ENCODE results near the gene CAP1. TPM values are rescaled to one million over a fixed set of nuclear protein-coding genes. Genes with fewer than 3 reads are reported as not detected.

Gene CAP1, protein sequence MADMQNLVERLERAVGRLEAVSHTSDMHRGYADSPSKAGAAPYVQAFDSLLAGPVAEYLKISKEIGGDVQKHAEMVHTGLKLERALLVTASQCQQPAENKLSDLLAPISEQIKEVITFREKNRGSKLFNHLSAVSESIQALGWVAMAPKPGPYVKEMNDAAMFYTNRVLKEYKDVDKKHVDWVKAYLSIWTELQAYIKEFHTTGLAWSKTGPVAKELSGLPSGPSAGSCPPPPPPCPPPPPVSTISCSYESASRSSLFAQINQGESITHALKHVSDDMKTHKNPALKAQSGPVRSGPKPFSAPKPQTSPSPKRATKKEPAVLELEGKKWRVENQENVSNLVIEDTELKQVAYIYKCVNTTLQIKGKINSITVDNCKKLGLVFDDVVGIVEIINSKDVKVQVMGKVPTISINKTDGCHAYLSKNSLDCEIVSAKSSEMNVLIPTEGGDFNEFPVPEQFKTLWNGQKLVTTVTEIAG
- total RNA-seq, result 100 to 1,000 TPM; 373 to 493 TPM
- polyA plus RNA-seq, result 100 to 1,000 TPM; 209 to 269 TPM
- long read RNA-seq, donor 1, transcript CAP1-203 (13 exons, 3,105 nt), result minor isoform, 360 of 2,181 reads
- long read RNA-seq, donor 1, transcript CAP1-206 (13 exons, 2,217 nt), result major isoform, 784 of 2,181 reads
- long read RNA-seq, donor 1, transcript CAP1-201 (13 exons, 2,592 nt), result minor isoform, 94 of 2,181 reads
- long read RNA-seq, donor 1, transcript CAP1-202 (13 exons, 1,496 nt), result minor isoform, 300 of 2,181 reads
- long read RNA-seq, donor 1, partial matches to known transcripts, result 249 of 2,181 reads
- long read RNA-seq, donor 1, other reads (novel, unspliced or antisense), result 330 of 2,181 reads
- long read RNA-seq, donor 2, transcript CAP1-202 (13 exons, 1,496 nt), result minor isoform, 25 of 233 reads
- long read RNA-seq, donor 2, transcript CAP1-203 (13 exons, 3,105 nt), result minor isoform, 40 of 233 reads
- long read RNA-seq, donor 2, transcript CAP1-206 (13 exons, 2,217 nt), result major isoform, 77 of 233 reads
- long read RNA-seq, donor 2, transcript CAP1-201 (13 exons, 2,592 nt), result minor isoform, 8 of 233 reads
- long read RNA-seq, donor 2, partial matches to known transcripts, result 39 of 233 reads
- long read RNA-seq, donor 2, other reads (novel, unspliced or antisense), result 33 of 233 reads

DNA sequence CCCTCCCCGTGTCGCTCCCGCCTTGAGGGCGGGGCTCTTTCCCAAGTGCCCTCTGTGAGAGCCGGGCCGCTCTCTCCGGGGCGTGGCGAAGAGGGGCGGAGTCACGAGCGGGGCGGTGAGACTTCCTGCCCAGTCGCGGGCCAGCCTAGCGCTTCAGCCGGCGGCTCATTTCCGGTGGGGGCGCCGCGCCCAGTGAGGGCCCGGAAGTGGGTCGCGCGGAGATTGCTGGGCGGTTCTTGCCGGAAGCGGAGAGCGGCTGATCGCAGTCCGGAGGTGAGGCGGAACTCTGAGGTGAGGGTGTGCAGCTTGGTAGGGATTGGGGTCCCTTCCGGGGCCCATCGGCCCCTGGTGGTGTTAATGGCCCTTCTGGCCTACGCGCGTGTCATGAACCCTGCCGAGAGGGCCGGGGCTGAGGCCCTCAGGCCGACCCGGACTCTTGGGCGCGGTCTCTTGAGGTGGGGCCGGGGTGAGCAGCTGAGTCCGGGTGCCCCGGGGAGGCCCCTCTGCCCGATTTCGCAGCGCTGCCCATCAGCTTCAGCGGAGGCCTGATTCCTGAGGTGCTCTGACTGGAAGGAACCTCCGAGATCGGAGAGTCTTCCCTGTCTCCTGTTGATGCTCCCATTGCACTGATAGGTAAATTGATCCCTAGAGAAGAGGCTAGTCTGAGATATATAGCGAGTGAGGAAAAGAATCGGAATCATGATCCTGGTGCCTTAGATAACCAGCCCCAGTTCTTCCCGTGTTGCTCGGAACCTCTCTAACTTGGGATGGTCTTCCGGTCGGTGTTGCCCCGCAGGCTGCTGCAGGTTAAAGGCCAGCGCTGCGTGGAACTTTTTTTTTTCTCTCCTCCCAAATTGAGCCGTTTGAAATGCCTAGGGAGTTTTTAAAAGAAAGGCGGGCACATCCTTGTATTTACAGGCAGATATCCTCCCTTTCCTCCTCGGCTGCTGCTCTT, at the start of gene CAP1:
TSS of gene CAP1 (plus strand) at position 219 of the 955 bp plus-strand sequence. CDS start 18,618 bp downstream, outside the sequence.
- Histone ChIP-seq H3K27ac (ENCODE audit: low read depth in 1 of 2, low read length in 2 of 2) (peak within 1 kb of the TSS; percentile 83 to 91), H3K4me3 (ENCODE audit: low read length in 2 of 2) (peak within 1 kb of the TSS; percentile 83 to 85), H3K27me3 (ENCODE audit: control insufficient read depth in 1 of 2, insufficient read depth in 2 of 2, low read length in 1 of 2) (no peaks in the 10 kb centered on the region), H3K36me3 (ENCODE audit: control insufficient read depth in 1 of 2, insufficient read depth in 2 of 2, low read length in 1 of 2) (no peaks in the 10 kb centered on the region), H3K4me1 (ENCODE audit: control insufficient read depth in 1 of 2, insufficient read depth in 2 of 2, low read length in 2 of 2) (peaks cover 2 to 17% of the 10 kb centered on the region in 2 donors), H3K9me3 (ENCODE audit: control insufficient read depth, low read length) (no peaks in the 10 kb centered on the region)
- 0 to 1% methylated on average over 55 to 65 of the region's 65 CpGs for WGBS, 2 donors
- DNase-seq (peak; percentile 100), ATAC-seq (ENCODE audit: low FRiP score) (peak; percentile 98)
- intact Hi-C loops (cut with DNase I), result no loop called here

DNA sequence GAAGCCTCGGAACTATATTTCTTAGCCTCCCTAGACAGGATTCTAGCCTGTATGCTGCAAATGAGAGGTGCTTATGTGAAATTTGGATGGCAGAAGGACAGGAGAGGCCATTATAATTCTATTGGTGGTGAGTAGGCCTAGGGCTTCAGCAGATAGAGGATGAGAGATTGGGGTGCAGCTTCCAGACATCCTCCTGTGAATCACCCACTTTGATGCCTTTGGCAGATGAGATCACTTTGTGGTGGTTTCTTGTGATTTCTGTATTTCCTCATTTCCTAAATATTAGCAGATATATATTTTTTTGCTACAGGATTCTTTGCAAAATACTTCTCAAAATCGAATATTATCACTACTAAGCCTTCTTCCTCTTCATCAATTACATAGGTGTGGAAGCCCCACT, 48.3 kb upstream of the CAP1 start:
- intact Hi-C loops (cut with DNase I), result no loop called here
- Histone ChIP-seq H3K27me3 (ENCODE audit: control insufficient read depth in 1 of 2, insufficient read depth in 2 of 2, low read length in 1 of 2) (no peaks in the 10 kb centered on the region), H3K27ac (ENCODE audit: low read depth in 1 of 2, low read length in 2 of 2) (no peak overlapping the region), H3K4me1 (ENCODE audit: control insufficient read depth in 1 of 2, insufficient read depth in 2 of 2, low read length in 2 of 2) (no peaks in the 10 kb centered on the region), H3K9me3 (ENCODE audit: control insufficient read depth, low read length) (no peaks in the 10 kb centered on the region), H3K36me3 (ENCODE audit: control insufficient read depth in 1 of 2, insufficient read depth in 2 of 2, low read length in 1 of 2) (no peaks in the 10 kb centered on the region), H3K4me3 (ENCODE audit: low read length in 2 of 2) (no peak overlapping the region)
- ATAC-seq (ENCODE audit: low FRiP score) (no peak), DNase-seq (no peak)
- WGBS, 2 donors, result 80 to 87% methylated on average over 2 of the region's 2 CpGs

DNA sequence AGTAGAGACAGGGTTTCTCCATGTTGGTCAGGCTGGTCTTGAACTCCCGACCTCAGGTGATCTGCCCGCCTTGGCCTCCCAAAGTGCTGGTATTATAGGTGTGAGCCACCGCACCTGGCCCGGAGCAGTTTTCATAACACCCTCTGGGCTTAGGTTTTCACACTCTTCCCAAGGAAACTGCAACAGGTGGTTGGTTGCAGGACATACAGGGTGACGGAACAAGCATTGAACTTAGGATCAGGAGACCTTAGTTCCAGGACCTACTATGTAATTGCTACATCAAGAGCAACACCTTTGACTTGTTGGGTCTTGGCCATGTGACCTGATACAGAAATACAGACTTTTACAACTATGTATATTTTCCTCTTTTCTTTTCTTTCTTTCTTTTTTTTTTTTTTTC, 47.6 kb upstream of the CAP1 start:
- ATAC-seq (ENCODE audit: low FRiP score) (no peak), DNase-seq (no peak)
- intact Hi-C loops (cut with DNase I), result no loop called here
- Histone ChIP-seq H3K36me3 (ENCODE audit: control insufficient read depth in 1 of 2, insufficient read depth in 2 of 2, low read length in 1 of 2) (no peaks in the 10 kb centered on the region), H3K9me3 (ENCODE audit: control insufficient read depth, low read length) (no peaks in the 10 kb centered on the region), H3K27me3 (ENCODE audit: control insufficient read depth in 1 of 2, insufficient read depth in 2 of 2, low read length in 1 of 2) (no peaks in the 10 kb centered on the region), H3K27ac (ENCODE audit: low read depth in 1 of 2, low read length in 2 of 2) (no peak overlapping the region), H3K4me1 (ENCODE audit: control insufficient read depth in 1 of 2, insufficient read depth in 2 of 2, low read length in 2 of 2) (no peaks in the 10 kb centered on the region), H3K4me3 (ENCODE audit: low read length in 2 of 2) (no peak overlapping the region)
- WGBS, 2 donors, result 90 to 91% methylated on average over 5 of the region's 5 CpGs

DNA sequence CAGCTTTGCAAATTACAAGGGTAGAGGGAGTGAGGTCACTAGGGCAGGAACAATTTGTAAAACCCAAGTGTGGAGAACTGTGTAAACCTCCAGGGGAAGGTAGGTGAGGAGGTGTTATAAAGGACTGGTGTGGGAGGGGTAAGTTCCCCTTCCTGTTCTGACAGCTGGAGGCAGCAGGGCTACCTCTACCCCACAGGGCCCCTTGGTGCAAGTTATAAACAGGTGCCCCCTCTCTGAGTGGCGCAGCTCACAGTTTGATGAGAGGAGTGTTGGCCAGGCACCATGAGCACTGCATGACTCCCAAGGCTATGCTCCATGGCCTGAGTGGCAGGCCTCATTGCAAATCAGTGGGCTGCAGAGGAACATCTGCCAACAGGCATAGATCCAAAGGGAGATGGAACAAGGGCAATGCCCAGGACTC, 44.5 kb upstream of the CAP1 start:
- WGBS, 2 donors, result 91 to 100% methylated on average over 1 of the region's 1 CpG
- no peak overlapping the region for H3K27ac ChIP-seq (ENCODE audit: low read depth in 1 of 2, low read length in 2 of 2)
- H3K27me3 ChIP-seq (ENCODE audit: control insufficient read depth in 1 of 2, insufficient read depth in 2 of 2, low read length in 1 of 2), result no peaks in the 10 kb centered on the region
- DNase-seq (no peak), ATAC-seq (ENCODE audit: low FRiP score) (no peak)
- intact Hi-C loops (cut with DNase I), result no loop called here
- no peak overlapping the region for H3K4me3 ChIP-seq (ENCODE audit: low read length in 2 of 2)
- no peaks in the 10 kb centered on the region for H3K4me1 ChIP-seq (ENCODE audit: control insufficient read depth in 1 of 2, insufficient read depth in 2 of 2, low read length in 2 of 2)
- H3K9me3 ChIP-seq (ENCODE audit: control insufficient read depth, low read length), result no peaks in the 10 kb centered on the region
- H3K36me3 ChIP-seq (ENCODE audit: control insufficient read depth in 1 of 2, insufficient read depth in 2 of 2, low read length in 1 of 2), result no peaks in the 10 kb centered on the region

DNA sequence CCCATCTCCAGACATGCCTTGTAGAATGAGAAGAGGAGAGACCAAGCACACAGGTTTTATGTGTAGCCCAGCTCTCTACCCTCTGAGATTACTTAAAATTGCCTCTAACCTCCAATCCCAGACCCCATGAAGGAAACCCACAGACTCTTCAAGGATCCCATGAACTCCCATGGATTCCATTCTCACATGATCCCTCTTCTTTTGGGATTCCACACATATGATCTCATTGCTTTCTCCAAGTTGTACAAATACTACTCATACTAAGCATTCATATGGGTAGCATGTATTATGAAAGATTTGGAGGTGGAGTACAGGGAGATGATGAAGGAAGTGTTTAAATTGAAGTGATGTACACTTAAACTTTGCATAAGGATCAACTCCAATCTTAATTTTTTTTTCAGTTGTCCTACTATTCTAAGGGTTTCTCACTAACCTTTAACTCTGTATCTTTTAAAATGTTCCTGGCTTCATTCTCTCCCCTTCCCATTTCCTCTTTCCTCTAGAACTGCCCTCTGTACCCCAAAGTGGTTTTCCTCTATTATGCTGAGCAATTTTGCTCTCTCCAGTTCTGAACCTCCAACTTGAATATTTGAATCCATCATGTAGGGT, 44.0 kb upstream of the CAP1 start:
- intact Hi-C loops (cut with DNase I), result no loop called here
- ATAC-seq (ENCODE audit: low FRiP score) (no peak), DNase-seq (no peak)
- no peaks in the 10 kb centered on the region for H3K4me1 ChIP-seq (ENCODE audit: control insufficient read depth in 1 of 2, insufficient read depth in 2 of 2, low read length in 2 of 2)
- no peak overlapping the region for H3K4me3 ChIP-seq (ENCODE audit: low read length in 2 of 2)
- H3K27ac ChIP-seq (ENCODE audit: low read depth in 1 of 2, low read length in 2 of 2), result no peak overlapping the region
- no peaks in the 10 kb centered on the region for H3K9me3 ChIP-seq (ENCODE audit: control insufficient read depth, low read length)
- no peaks in the 10 kb centered on the region for H3K27me3 ChIP-seq (ENCODE audit: control insufficient read depth in 1 of 2, insufficient read depth in 2 of 2, low read length in 1 of 2)
- no peaks in the 10 kb centered on the region for H3K36me3 ChIP-seq (ENCODE audit: control insufficient read depth in 1 of 2, insufficient read depth in 2 of 2, low read length in 1 of 2)

DNA sequence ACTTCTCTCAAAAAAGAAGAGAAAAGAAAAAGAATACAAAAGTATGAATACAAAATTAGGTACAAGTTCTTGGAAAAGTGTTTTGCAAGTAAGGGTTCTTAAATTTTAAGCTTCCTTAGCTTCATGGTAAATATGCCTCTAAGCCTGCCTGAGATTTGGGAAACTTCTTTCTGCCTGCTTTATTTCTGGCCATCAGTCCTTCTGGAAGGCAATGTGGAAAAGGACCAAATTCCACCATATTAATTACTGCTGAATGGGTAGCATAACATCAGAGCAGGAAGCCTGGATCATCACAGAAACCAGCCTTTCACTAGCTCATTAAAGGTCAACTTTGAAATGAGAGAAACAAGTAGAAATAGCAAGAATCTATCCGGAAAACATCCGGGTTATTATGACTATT, 39.1 kb upstream of the CAP1 start:
- Histone ChIP-seq H3K4me1 (ENCODE audit: control insufficient read depth in 1 of 2, insufficient read depth in 2 of 2, low read length in 2 of 2) (no peaks in the 10 kb centered on the region), H3K27ac (ENCODE audit: low read depth in 1 of 2, low read length in 2 of 2) (no peak overlapping the region), H3K9me3 (ENCODE audit: control insufficient read depth, low read length) (no peaks in the 10 kb centered on the region), H3K4me3 (ENCODE audit: low read length in 2 of 2) (no peak overlapping the region), H3K27me3 (ENCODE audit: control insufficient read depth in 1 of 2, insufficient read depth in 2 of 2, low read length in 1 of 2) (no peaks in the 10 kb centered on the region), H3K36me3 (ENCODE audit: control insufficient read depth in 1 of 2, insufficient read depth in 2 of 2, low read length in 1 of 2) (no peaks in the 10 kb centered on the region)
- WGBS, 2 donors, result 61 to 64% methylated on average over 2 of the region's 2 CpGs
- ATAC-seq (ENCODE audit: low FRiP score) (no peak), DNase-seq (no peak)
- intact Hi-C loops (cut with DNase I), result no loop called here

DNA sequence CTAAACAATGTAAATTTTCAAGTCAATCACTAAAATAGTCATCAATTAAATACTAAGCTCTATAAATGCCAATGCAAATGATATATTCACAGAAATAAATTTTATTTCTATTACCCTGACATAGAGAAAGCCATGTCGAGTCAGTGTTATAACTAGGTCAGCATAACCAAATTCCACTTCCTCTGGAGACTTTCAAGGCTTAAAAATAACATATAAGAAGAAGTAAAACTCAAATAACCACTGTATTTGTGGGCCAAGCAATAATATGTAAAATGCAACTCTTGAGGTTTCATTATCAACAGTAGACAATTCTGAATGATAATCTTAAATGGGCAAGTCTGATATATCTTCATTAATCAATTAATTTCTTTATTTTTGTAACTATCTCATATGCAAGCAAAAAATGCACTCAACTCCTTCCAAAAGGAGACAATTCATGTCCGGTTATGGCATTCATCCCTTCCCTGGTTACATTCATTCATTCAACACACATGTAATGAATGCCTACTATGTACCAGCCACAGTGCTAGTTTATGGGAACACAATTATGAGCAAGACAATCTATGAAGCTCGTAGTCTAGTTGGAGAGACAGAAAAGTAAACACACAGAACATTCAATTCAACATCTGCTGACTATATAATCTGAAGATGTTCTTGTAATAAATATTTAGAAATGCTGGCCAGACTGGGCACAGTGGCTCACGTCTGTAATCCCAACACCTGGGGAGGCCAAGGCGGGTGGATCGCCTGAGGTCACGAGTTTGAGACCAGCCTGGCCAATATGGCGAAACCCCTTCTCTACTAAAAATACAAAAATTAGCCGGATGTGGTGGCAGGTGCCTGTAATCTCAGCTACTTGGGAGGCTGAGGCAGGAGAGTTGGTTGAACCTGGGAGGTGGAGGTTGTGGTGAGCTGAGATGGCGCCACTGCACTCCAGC, 37.1 kb upstream of the CAP1 start:
- 73 to 78% methylated on average over 10 of the region's 10 CpGs for WGBS, 2 donors
- Histone ChIP-seq H3K4me3 (ENCODE audit: low read length in 2 of 2) (no peak overlapping the region), H3K27me3 (ENCODE audit: control insufficient read depth in 1 of 2, insufficient read depth in 2 of 2, low read length in 1 of 2) (no peaks in the 10 kb centered on the region), H3K27ac (ENCODE audit: low read depth in 1 of 2, low read length in 2 of 2) (no peak overlapping the region), H3K36me3 (ENCODE audit: control insufficient read depth in 1 of 2, insufficient read depth in 2 of 2, low read length in 1 of 2) (no peaks in the 10 kb centered on the region), H3K9me3 (ENCODE audit: control insufficient read depth, low read length) (no peaks in the 10 kb centered on the region), H3K4me1 (ENCODE audit: control insufficient read depth in 1 of 2, insufficient read depth in 2 of 2, low read length in 2 of 2) (no peaks in the 10 kb centered on the region)
- DNase-seq, result no peak
- intact Hi-C loops (cut with DNase I), result no loop called here
- ATAC-seq (ENCODE audit: low FRiP score), result no peak

All from aorta (tissue), 5 donors.